ENCODE results near the gene USP24.
"Not testable (repeated sequence)": the region's sequence is repeated elsewhere in the genome, so short reads cannot be mapped to it uniquely, and the experiment has no call there.

USP24 gene

GRCh38 chr1:55131801-55132200, 83.4 kb downstream of the USP24 start:
- no peak overlapping the region for H3K27ac ChIP-seq
- H3K4me3 ChIP-seq: no peak overlapping the region

- no peak overlapping the region for H3K4me3 ChIP-seq
- H3K27ac ChIP-seq: no peak overlapping the region
These were observed 83.9 kb downstream of the USP24 start for GRCh38 chr1:55131218-55131617.

- no peak overlapping the region for H3K4me3 ChIP-seq
- no peak overlapping the region for H3K27ac ChIP-seq
These were observed 85.9 kb downstream of the USP24 start for GRCh38 chr1:55129194-55129728.

- Histone ChIP-seq H3K4me3 (no peak overlapping the region), H3K27ac (no peak overlapping the region)
These were observed 86.7 kb downstream of the USP24 start for GRCh38 chr1:55128418-55128995.

GRCh38 chr1:55127827-55128343, 87.3 kb downstream of the USP24 start:
- Histone ChIP-seq H3K4me3 (no peak overlapping the region), H3K27ac (no peak overlapping the region)

- Histone ChIP-seq H3K27ac (no peak overlapping the region), H3K4me3 (no peak overlapping the region)
These were observed 90.7 kb downstream of the USP24 start for GRCh38 chr1:55124470-55124869.

GRCh38 chr1:55120538-55120937, 94.6 kb downstream of the USP24 start:
- H3K27ac ChIP-seq: no peak overlapping the region
- H3K4me3 ChIP-seq: no peak overlapping the region

- no peak overlapping the region for H3K27ac ChIP-seq
- no peak overlapping the region for H3K4me3 ChIP-seq
These were observed 96.4 kb downstream of the USP24 start for GRCh38 chr1:55118651-55119329.

GRCh38 chr1:55117941-55118340, 97.2 kb downstream of the USP24 start:
- H3K27ac ChIP-seq: no peak overlapping the region
- H3K4me3 ChIP-seq: no peak overlapping the region

- not testable (repeated sequence) for H3K27ac ChIP-seq, H3K4me3 ChIP-seq
These were observed 106.2 kb downstream of the USP24 start for GRCh38 chr1:55109005-55109404.

- no peak overlapping the region for H3K27ac ChIP-seq
- H3K4me3 ChIP-seq: no peak overlapping the region
These were observed 108.1 kb downstream of the USP24 start for GRCh38 chr1:55107101-55107500.

- no peak overlapping the region for H3K4me3 ChIP-seq
These were observed 111.3 kb downstream of the USP24 start for GRCh38 chr1:55103891-55104290.

GRCh38 chr1:55095095-55095494, 120.1 kb downstream of the USP24 start:
- Histone ChIP-seq H3K4me3 (no peak overlapping the region), H3K27ac (no peak overlapping the region)

More at GRCh38 chr1:55103891-55104290, 111.3 kb downstream of the USP24 start:
- H3K27ac ChIP-seq: no peak overlapping the region

- H3K4me3 ChIP-seq: no peak overlapping the region
- no peak overlapping the region for H3K27ac ChIP-seq
These were observed 122.7 kb downstream of the USP24 start for GRCh38 chr1:55092475-55092874.

- H3K27ac ChIP-seq: no peak overlapping the region
These were observed 125.5 kb downstream of the USP24 start for GRCh38 chr1:55089683-55090082.

GRCh38 chr1:55088413-55088812, 126.8 kb downstream of the USP24 start:
- H3K27ac ChIP-seq: no peak overlapping the region
- H3K4me3 ChIP-seq: no peak overlapping the region

More at GRCh38 chr1:55089683-55090082, 125.5 kb downstream of the USP24 start:
- H3K4me3 ChIP-seq: no peak overlapping the region

- no peak overlapping the region for H3K27ac ChIP-seq
These were observed 127.7 kb downstream of the USP24 start for GRCh38 chr1:55087439-55087838.

GRCh38 chr1:55084257-55084656, 130.9 kb downstream of the USP24 start:
- no peak overlapping the region for H3K4me3 ChIP-seq
- H3K27ac ChIP-seq: no peak overlapping the region

More at GRCh38 chr1:55087439-55087838, 127.7 kb downstream of the USP24 start:
- H3K4me3 ChIP-seq: no peak overlapping the region

GRCh38 chr1:55081905-55082296, 133.3 kb downstream of the USP24 start:
- Histone ChIP-seq H3K27ac (no peak overlapping the region), H3K4me3 (no peak overlapping the region)

GRCh38 chr1:55081188-55081904, 133.8 kb downstream of the USP24 start:
- H3K27ac ChIP-seq: no peak overlapping the region

GRCh38 chr1:55079651-55080050, 135.5 kb downstream of the USP24 start:
- no peak overlapping the region for H3K27ac ChIP-seq
- no peak overlapping the region for H3K4me3 ChIP-seq

More at GRCh38 chr1:55081188-55081904, 133.8 kb downstream of the USP24 start:
- H3K4me3 ChIP-seq: no peak overlapping the region

Measured in skin epidermis (tissue), 12 donors.